ENCODE results near the gene SPRED3.
A peak's percentile ranks its signal among the peaks of the same experiment; 100 is the strongest.

The SPRED3 gene

GRCh38 chr19:38371081-38371480 is 17.4 kb upstream of the SPRED3 start:
- no peak for DNase-seq (ENCODE audit: low read depth in 2 of 2)

GRCh38 chr19:38373907-38374331 is 14.6 kb upstream of the SPRED3 start:
- DNase-seq (ENCODE audit: low read depth in 2 of 2) = no peak

- peak; percentile 98 for DNase-seq (ENCODE audit: low read depth in 2 of 2)
Measured at GRCh38 chr19:38374332-38375097, 14.0 kb upstream of the SPRED3 start, which contains the start of gene PSMD8. TSS of gene PSMD8 (plus strand) at chr19:38374571. CDS start at chr19:38374602, 31 bp downstream.

GRCh38 chr19:38375098-38375493 is 13.4 kb upstream of the SPRED3 start:
- no peak for DNase-seq (ENCODE audit: low read depth in 2 of 2)

- DNase-seq (ENCODE audit: low read depth in 2 of 2) = no peak
Measured at GRCh38 chr19:38375748-38376147, 12.7 kb upstream of the SPRED3 start.

- no peak for DNase-seq (ENCODE audit: low read depth in 2 of 2)
Measured at GRCh38 chr19:38376576-38376975, 11.9 kb upstream of the SPRED3 start.

- DNase-seq (ENCODE audit: low read depth in 2 of 2) = no peak
Measured at GRCh38 chr19:38377052-38377451, 11.4 kb upstream of the SPRED3 start.

- DNase-seq (ENCODE audit: low read depth in 2 of 2) = no peak
Measured at GRCh38 chr19:38378866-38379265, 9.6 kb upstream of the SPRED3 start.

- DNase-seq (ENCODE audit: low read depth in 2 of 2) = no peak
Measured at GRCh38 chr19:38381138-38381537, 7.4 kb upstream of the SPRED3 start.

GRCh38 chr19:38383184-38383583 is 5.3 kb upstream of the SPRED3 start:
- no peak for DNase-seq (ENCODE audit: low read depth in 2 of 2)

GRCh38 chr19:38383743-38384142 is 4.8 kb upstream of the SPRED3 start:
- no peak for DNase-seq (ENCODE audit: low read depth in 2 of 2)

- no peak for DNase-seq (ENCODE audit: low read depth in 2 of 2)
Measured at GRCh38 chr19:38384209-38385027, 4.1 kb upstream of the SPRED3 start.

GRCh38 chr19:38385057-38385803 is 3.3 kb upstream of the SPRED3 start:
- DNase-seq (ENCODE audit: low read depth in 2 of 2) = no peak

GRCh38 chr19:38385804-38386257 is 2.7 kb upstream of the SPRED3 start:
- no peak for DNase-seq (ENCODE audit: low read depth in 2 of 2)

- DNase-seq (ENCODE audit: low read depth in 2 of 2) = no peak
Measured at GRCh38 chr19:38386300-38386970, 2.1 kb upstream of the SPRED3 start.

GRCh38 chr19:38386971-38387549 is 1.4 kb upstream of the SPRED3 start:
- no peak for DNase-seq (ENCODE audit: low read depth in 2 of 2)

- peak; percentile 43 to 70 for DNase-seq (ENCODE audit: low read depth in 2 of 2)
Measured at GRCh38 chr19:38387550-38388348, 748 bp upstream of the SPRED3 start, which contains the start of gene GGN. TSS of gene GGN (minus strand) at chr19:38388034. CDS start at chr19:38387261, 773 bp downstream.

- DNase-seq (ENCODE audit: low read depth in 2 of 2) = no peak
Measured at GRCh38 chr19:38389101-38389925, 816 bp downstream of the SPRED3 start.
